ENCODE measurements around the gene FARP1.

- TF ChIP-seq POLR2A (IDR thresholded peaks at IDR 0.05) (no peak), CTCF (IDR thresholded peaks at IDR 0.05) (no peak)
Measured at GRCh38 chr13:98318263-98318878, 175.5 kb downstream of the FARP1 start.
